Stomach smooth muscle (tissue), 2 donors: Measurements from ENCODE around the gene AP5B1.

Experiments used
- H3K27ac ChIP-seq: one replicate; pipeline ENCODE4 v1.7.0; 2013; ENCODE audit warnings: mild to moderate bottlenecking, low read length, inconsistent platforms
- H3K27me3 ChIP-seq, 2 donors: one replicate each; pipeline ENCODE4 v1.7.0; 2013; ENCODE audit warnings: low read length in 2 of 2; ENCODE audit not compliant: insufficient read depth in 2 of 2, control insufficient read depth in 1 of 2
- H3K36me3 ChIP-seq, 2 donors: one replicate each; pipeline ENCODE4 v1.7.0; 2013; ENCODE audit warnings: low read length in 2 of 2; ENCODE audit not compliant: control insufficient read depth in 2 of 2, insufficient read depth in 2 of 2
- H3K4me1 ChIP-seq: one replicate; pipeline ENCODE4 v1.7.0; 2013; ENCODE audit warnings: low read length; ENCODE audit not compliant: control insufficient read depth, insufficient read depth
- H3K4me3 ChIP-seq, 2 donors: one replicate each; pipeline ENCODE4 v1.7.0; 2013; ENCODE audit warnings: low read length in 2 of 2
- H3K9ac ChIP-seq, 2 donors: one replicate each; pipeline ENCODE4 v1.7.0; 2013; ENCODE audit warnings: low read length in 2 of 2, mild to moderate bottlenecking in 1 of 2
- H3K9me3 ChIP-seq, 2 donors: one replicate each; pipeline ENCODE4 v1.7.0; 2013; ENCODE audit warnings: low read length in 2 of 2; ENCODE audit not compliant: control insufficient read depth in 2 of 2
- donor health status: healthy.
- donor health status: Pancreatic carcinoma.

The AP5B1 gene

DNA sequence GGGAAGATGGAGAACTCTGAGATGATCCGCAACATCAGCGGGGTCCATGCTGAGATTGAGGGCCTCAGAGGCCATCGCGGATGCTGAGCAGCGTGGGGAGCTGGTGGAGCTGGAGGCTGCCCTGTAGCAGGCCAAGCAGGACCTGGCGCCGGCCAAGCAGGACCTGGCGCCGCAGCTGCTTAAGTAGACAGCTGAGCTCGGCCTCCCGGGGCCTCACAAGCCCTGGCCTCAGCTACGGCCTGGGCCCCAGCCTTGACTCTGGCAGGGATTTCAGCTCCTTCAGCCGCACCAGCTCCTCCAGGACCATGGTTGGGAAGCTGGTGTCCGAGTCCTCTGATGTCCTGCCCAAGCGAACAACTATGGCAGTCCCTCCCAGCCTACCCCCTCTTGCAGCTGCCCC is 52.9 kb downstream of the AP5B1 start:
- Histone ChIP-seq H3K36me3 (no peaks in the 10 kb centered on the region), H3K4me1 (no peaks in the 10 kb centered on the region), H3K27me3 (peaks cover 0 to 2% of the 10 kb centered on the region in 2 donors), H3K9me3 (peaks cover 0 to 5% of the 10 kb centered on the region in 2 donors), H3K4me3 (no peak overlapping the region), H3K27ac (no peak overlapping the region), H3K9ac (no peak overlapping the region)

DNA sequence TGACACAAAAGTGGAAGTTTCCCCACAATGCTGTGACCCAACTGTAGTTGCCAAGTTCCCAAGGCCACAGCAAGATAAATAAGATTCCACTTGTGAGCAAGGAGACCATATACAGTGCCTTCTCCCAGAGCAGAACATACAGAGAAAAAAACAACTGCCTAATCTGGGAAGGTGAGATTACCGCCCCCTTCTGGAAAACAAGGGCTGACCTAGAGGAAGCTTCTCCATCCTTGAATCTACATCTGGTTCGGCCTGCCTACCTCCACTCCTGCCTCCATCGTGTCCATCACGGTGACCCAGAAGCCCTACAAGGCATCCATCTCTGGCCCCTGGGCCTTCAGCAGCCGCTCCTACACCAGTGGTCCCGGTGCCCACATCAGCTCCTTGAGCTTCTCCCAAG is 54.1 kb downstream of the AP5B1 start:
- Histone ChIP-seq H3K9ac (no peak overlapping the region), H3K4me1 (no peaks in the 10 kb centered on the region), H3K9me3 (peaks cover 0 to 1% of the 10 kb centered on the region in 2 donors), H3K36me3 (no peaks in the 10 kb centered on the region), H3K27me3 (peaks cover 0 to 2% of the 10 kb centered on the region in 2 donors), H3K27ac (no peak overlapping the region), H3K4me3 (no peak overlapping the region)
